ENCODE results near the gene FAM114A2.

DNA sequence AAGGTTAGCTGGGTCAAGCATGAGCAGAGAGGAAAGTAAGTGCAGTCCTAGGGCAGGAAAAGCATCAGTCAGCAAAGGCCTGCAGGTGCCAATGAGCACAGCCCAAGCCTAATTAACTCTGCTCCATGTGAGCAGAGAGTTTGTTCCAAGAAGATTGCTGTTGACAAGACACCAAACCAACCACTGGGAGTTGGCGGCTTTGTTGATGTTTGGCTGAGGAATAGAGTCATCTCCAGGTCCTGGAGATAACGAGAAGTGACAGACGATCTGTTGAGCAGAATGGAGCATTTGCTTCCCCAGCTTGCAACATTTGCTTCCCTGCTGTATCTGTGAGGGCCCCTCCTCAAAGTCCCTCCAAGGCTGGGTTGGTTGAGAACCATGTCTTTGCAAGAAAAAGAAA, 68.2 kb downstream of the FAM114A2 start:
- TF ChIP-seq CTCF (IDR thresholded peaks at IDR 0.05 in 2 of 3, conservative IDR thresholded peaks at IDR 0.05 in 1 of 3; ENCODE audit: borderline replicate concordance in 1 of 3, insufficient read depth in 1 of 3, low read depth in 2 of 3, low read length in 2 of 3): no peak
- no peak for TF ChIP-seq POLR2A (IDR thresholded peaks at IDR 0.05; ENCODE audit: borderline replicate concordance, extremely low read depth, insufficient read depth, insufficient read length)
